ENCODE results near the gene CCDC197.
A peak's percentile ranks its signal among the peaks of the same experiment; 100 is the strongest.

CCDC197 gene

DNA sequence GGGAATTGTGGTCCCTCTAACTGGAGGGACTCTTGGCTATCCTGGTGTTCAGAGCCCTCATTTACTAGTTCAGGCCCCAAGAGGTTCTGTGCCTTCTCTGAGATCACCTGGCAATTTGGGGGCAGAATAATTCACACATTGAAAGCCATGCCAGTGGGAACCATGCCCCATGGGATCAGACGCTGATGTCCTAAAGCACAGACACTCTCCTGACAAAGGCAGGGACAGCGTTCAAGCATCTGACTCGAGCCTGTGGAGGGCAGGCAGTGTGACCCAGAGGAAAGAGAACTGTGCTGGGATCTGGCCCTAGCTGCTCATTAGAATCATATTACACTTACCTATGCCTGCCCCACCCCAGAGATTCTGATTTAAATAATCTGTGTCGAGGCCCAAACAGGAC, 18.4 kb upstream of the CCDC197 start:
- no peak for DNase-seq

DNA sequence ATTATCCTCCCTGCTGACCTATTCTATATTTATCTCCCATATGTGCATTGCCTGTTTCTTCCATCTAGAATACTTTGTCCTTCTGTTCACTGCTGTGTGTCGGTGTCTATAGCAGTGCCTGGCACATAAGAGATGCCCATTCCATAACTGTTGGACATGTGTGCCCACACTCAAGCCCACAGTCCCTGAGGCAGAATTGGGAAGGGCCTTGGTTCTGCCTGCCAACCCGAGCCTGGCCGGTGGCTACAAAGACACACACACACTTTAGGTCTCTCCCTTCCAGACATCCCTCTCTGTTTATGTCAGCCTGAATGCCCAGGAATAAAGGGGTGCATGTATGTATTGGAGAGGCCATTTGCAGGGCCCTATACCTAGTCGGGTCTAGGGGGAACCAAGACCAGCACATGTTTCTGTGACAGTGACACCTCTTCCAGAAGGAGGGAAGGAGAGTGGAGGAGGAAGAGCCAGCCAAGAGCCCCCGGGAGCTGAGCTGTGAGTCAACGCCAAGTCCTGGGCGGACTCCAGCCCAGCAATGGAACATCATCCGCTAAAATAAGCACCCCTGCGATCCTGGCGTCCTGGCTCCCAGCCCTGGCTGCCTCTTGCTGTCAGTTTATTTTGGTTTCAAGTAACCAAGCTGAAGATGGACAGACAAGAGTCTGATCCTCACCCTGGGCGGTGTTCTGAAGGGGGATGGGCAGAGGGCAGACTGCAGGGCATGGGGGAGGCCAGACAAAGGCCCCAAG, 16.5 kb upstream of the CCDC197 start:
- DNase-seq: no peak

DNA sequence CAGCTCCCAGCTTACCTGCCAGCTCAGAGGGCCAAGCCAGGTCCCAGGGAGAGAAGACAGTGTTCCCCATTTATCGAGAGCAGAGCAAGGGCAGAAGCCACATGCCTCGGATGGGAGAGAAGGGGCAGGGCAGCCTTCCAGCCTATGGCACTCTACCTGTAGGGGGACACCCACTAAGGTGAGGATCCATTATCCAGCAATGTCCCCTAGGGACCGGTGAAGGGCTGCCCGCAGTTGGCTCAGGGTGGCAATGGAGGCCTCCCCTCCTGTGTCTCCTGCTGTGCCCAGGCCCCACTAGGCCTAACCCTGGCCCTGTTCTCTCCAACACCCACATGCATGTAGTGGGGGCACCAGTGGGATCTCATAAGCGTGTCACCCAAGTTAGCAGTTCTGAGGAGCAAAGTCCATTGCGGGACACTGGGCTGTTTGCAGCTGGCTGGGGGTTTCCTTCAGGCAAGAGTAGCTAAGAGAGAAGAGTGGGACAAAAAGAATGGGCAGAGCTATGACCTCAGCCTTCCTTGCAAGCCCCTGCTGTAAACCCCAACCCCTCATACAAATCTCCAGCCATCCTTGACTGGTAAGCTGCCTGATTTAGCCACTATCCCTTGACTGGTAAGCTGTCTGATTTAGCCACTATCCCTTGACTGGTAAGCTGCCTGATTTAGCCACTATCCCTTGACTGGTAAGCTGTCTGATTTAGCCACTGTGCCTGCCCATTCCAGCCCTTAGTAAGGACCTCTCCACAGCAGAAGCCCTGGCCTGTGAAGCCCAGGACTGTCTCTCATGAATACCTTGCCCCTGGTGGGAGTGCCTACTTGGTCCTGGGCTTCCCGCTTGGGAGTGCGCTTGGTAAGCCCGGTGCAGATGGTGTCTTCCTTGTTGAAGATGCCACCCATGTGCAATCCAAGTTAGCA, 15.5 kb upstream of the CCDC197 start:
- DNase-seq: no peak

DNA sequence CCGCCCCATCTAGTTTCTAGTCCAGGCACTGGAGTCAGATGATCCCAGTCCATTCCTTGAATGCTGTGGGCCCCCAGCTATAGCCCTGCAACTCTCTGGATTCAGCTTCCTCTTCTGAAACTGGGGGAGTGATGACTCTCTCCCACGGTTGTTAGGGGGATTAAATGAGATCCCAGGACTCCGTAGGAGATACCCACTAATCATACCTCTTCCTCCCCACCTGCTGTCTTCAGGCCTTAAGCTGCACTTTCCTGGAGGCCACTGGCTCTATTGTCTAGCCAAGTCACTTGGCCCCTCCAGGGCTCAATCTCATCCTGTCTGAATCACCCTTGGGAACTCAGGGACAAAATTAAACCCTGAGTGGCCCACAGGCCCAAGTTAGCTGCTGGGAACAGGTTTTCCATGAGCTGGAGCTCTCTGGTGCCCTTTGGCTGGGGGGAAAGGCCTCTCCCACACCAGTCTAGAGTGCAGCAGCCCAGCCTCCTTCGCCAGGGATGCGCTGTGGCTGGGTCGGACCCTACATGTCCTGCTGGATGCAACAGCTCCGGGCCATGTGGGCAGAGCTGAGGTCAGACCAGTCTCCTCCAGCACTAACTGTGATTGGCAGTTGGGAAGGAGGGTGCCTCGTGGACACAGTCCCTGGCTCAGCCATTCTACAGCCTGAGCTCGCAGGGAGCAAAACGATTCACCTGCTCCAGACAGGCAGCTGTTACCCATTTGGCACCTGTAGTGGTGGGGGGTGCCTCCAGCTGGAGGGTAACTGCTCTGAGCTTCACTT, 14.7 kb upstream of the CCDC197 start:
- DNase-seq: no peak

DNA sequence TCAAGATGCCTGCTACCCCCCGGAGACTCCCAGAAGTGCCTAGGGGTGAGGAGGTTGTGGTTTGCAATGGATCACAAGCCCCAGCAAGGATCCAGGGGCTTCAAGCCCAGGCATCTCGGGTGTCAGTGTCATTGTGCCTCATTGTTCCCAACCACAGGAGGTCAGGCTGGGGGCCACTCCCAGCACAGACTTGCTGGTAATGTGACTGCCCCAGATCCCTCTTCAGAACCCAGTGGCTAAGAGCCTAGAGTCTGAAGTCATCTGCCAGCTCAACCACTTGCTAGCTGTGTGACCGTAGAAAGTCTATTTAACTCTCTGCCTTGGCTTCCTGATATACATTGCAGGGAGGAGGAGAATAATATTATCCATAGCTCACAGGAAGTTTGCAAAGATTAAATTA, 13.0 kb upstream of the CCDC197 start:
- peak; percentile 36 for DNase-seq

DNA sequence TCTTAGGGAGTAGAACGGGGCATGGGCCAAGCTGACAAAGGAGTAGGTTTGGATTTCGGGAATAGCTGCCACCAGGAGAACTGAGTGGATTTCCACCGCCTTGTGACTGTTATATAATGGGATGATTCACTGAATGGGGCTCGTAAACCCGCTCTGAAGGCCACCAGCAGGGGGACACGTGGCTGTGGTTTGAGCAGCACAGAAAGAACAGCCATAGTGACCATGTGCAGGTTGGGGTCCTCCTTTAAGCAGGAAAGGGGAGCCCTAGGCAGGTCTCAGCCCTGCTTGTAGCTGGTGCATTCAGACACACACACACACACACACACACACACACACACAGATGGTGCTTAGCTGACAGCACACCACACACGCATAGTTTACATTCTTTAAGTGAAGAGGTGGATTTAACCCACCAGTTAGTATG, 12.1 kb upstream of the CCDC197 start:
- peak; percentile 94 for DNase-seq

DNA sequence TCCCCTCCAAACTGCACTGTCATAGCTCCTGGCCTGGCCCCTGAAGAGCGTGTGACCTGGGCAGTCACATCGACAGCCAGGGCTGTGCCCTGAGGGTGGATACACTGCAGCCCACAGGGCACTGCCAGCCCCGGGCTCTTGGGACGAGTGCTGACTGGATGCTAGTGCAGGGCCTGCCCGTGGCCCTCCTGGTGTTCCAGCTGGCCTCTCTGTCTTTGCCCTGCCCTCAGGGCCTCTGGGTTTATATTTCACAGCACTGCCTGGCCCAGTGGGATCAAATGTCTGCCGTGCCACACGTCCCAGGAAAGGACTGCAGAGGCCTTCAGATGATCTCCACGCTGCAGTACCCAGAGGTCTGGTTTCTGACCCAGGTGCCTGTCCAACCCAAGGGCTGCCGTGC, 10.1 kb upstream of the CCDC197 start:
- DNase-seq: no peak

DNA sequence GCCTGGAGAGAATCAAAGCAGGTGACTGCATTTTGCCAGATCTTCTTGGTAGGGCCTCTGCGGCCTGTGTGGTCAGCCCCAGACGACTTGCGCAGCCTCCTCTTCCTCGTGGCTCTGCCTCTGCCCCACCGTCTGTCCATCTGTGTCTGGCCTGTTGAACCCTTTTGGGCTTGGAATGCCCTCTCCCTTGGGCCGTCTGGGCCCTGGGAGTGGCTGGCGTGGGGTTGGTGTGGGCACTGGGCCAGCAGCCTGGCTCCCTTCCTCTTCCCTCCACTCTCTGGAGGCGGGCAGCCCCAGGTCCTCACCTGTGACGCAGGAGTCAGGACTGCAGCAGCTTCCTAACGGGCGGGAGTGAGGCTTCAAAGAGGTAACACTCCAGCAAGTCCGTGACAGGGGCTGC, 9.7 kb upstream of the CCDC197 start:
- DNase-seq: no peak

DNA sequence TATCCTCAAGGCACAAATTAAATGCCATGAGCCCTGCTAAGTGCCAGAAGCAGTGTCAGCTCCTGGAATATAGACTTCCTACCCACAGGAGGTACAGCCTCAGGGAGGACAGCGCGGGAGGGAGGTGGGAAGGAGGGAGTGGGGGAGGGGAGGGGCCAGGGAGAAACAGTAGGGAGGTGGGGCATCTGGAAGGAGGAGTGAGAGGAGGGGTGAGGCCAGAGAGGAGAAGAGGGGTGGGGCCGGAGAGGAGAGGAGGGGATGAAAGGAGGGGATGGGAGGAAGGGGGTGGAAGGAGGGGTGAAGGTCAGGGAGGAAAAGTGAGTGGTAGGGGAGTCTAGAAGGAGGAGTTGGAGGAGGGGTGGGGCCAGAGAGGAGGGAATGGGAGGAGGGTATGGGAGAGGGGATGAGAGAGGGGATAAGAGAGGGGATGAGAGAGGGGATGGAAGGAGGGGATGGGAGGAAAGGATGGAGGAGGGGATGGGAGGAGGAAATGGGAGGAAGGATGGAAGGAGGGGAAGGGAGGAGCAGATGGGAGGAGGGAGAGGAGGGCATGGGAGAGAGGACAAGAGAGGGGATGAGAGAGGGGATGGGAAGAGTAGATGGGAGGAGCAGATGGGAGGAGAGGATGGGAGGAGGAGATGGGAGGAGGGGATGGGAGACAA, 9.2 kb upstream of the CCDC197 start:
- no peak for DNase-seq

DNA sequence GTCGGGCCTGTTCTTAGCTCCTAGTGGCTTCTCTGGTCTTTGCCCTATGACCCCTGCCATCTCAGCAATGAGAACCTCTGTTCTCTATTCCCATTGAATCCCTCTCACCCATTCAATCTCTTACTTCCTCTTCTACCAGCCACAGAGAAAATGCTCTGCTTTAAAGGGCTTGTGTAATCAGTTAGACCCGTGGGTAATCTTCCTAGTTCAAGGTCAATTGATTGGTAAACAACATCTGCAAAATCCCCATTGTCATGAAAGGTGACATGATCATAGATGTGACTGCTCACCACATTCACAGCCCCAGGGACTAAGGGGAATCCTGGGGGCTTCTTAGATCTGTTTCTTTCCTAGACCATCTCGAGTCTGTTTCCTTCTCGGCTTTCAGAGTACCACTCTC, 7.2 kb upstream of the CCDC197 start:
- DNase-seq: no peak

DNA sequence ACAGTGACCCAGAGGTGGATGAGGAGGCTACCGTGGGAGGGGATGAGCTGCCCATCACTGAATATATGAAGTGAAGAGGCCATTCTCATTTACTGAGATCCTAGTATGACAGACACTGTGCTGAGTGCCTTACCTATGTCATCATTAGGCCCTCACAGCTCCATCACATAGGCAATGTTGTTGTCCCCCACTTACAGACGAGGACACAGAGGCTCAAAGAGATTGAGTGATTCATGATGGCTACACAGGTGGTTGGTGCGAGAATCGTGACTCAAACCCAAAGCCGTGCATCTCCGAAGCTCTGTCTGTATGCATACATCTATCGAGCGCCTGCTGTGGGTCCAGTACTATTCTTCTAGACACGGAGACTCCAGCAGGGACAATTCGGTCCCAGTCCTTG, 5.9 kb upstream of the CCDC197 start:
- DNase-seq: no peak

DNA sequence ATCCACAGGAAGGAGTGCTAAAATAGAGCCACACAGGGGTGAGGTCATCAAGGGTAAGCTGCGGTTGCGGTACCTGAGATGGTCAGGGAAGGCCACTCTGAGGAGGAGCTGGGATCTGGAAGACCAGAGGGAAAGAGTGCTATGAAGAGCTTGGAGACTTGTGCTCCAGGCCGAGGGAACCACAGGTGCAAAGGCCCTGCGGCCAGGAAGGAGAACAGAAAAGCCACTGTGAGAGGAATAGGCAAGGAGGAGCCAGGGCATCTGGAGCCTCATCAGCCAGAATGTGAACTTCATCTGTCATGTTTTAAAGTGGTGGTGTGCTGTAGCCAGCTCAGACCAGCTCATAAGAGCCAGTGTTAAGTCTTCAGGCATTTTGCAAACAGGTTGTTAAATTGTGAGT, 5.5 kb upstream of the CCDC197 start:
- DNase-seq: no peak

DNA sequence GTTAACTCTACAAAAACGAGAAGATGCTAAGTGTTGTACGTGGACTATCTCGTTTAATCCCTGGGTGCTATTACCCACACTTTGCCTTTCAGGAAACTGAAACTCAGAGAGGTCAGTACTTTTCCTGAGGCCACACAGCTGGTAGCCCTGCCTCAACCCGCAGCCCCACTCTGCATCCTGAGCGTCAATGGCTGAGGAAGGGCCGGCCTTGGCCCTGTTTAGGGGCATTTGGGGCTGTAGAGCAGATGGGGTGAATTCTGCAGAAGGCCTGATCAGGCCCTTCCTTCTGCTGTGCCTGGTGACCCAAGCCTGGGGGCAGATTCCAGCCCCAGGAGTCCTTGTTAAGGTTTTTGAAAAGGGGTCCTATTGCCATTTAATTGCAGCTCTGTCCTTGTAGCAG, 3.7 kb upstream of the CCDC197 start:
- DNase-seq: no peak

DNA sequence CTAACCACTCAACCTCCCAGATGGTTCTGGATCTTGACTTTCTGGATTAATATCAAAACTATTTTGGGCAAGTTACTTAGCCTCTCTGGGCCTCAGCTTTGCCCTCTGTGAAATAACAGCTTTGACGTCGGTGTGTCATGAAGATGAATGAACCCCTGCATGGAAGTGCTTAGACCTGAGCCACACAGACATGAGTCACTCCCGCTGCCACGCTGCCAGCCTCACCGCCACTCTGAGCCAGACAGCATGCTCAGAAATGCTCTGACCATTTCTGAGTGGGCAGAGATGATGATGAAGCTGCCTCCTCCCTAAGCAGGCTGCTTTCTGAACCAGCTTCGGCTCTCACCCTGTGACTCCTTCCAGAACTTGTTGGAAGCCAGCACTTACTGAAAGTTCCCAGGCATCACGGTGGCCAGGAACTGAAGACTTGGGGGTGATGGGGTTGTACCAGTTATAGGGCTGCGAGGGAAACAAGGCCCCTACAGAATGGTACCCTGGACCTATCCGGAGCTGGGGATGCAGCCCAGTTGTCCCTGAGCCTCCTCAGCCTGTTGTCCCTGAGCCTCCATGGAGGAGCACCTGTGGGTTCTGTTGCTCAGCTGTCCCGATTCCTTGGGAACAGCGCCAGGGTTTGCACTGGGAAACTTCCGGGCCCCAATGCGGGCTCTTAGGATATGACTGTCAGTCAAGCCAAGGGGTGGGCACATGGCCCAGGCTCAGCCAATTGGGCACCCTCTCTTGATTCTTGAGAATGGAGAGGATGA, 2.0 kb upstream of the CCDC197 start:
- DNase-seq: peak; percentile 72

DNA sequence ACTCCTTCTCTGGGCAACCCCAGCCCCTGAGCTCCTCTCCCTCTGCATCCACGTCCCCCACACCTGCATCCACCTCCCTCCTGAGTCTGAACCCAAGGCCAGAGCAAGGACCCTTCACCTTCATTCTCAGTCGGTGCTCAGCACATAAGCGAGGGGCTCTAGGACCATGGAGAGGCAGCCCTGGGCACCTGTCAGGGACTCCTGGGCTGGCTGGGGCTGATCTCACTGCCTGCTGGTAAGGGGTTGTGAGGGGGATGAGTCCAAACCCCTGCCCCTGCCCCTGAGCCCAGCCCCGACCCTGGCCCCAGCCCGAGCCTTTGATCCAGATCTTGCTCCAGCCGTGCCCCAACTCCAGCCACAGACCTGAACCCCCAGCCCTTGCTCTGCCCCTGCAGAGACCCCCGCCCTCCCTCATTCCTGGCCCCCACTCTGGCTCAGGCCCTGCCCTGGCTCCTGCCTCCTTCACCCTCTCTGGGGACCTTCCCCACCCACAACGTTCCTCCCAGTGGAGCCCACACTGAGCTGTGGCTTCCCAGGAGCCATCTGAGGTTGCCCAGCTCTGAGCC, 888 bp upstream of the CCDC197 start:
- DNase-seq: no peak

DNA sequence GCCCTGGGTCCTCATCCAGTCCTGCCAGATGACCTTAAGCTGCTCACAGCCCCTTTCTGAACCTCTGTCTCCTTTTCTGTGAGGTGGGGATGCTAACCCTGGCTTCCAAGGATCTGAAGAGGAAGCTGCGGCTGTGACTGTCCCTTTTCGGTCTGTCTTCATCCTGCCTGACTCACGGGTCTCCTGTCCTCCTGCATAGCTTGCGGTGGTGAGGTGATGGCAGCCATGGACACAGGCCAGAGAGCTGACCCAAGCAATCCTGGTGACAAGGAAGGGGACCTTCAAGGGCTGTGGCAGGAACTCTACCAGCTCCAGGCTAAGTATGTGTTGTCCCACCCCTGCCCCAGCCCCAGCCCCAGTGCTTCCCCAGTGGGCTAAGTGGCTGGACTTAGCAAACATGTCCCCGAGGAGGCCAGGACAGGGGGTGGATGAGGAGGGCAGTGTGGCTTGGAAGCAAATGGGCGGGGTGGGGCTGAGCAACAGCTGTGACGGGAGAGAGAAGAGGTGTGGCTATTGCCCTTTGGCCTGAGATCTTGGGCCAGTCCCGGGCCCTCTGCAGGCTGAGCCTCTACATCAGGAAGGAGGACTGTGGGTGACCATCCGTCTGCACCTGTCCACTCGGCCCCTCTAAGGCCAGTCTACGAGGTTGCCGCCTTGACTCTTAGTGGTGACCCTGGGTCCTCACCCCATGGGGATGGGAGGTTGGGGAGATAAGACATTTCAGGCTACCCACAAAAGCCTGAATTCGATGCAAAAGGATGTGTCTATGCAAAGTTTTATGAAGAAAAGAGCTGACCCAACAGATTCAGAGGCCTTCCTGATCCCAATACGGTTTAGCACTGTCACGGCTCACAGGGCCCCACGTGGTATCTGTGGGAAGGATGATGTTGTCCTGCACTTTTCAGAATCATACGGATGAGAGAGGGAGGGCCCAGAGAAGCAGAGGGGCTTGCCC, 1.1 kb downstream of the CCDC197 start:
- DNase-seq: no peak

DNA sequence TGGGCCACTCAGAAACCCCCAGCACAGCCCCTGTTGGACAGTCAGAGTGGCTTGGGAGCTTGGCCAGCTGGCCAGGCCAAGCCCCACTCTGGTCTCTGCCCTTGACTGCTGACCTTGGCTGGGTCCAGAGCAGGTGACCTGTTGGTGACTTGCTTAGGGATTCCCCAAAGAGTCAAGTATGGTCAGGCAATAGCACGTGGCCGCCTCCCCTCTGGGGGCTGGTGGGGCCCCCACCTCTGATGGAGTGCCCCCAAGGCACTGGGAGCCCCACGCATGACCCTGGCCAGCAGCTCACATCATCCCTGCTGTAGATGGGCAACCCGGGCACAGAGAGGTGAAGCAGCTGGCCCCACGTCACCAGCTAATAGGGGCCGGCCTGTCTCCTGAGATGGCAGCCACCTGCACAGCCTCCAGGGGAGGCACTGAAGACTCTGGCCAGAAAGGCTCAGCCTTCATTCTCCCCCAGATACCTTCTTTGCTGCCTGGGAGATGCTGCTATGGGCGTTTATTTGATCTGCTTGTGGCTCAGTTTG, 1.8 kb downstream of the CCDC197 start:
- no peak for DNase-seq

DNA sequence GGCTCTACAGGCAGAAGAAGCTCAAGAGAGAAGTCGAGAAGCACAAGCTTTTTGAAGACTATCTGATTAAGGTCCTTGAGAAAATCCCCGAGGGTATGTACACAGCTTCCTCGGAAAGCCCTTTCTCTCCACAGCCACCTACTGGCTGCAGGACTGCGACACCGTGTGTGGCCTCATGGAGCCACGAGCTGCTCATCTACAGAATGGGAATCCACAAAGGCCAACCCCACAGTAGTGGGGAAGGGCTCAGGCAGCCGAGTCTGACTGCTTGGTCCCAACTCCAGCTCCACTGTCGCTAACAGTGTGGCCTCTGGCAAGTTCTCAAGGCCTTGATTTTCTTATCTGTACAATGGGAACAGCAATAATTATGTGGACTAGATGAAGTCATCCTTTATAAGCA, 2.5 kb downstream of the CCDC197 start:
- no peak for DNase-seq

DNA sequence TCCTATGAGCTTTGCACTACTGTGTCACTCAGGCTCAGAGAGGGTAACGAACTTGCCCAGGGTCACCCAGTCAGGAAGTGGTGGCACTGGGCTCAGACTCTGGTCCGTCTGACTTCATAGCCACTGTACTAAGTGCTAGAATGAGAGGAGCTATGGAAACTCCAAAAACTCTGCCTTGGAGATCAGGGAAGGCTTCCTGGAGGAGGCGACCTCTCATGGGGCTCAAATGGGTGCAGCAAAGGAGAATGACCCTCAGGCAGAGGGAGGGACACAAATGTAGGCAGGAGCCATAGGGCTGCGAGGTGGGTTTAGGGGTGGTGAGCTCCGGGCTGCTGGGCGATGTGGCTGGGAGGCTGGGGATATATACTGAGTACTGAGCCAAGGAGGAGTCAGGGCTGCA, 3.2 kb downstream of the CCDC197 start:
- DNase-seq: no peak

DNA sequence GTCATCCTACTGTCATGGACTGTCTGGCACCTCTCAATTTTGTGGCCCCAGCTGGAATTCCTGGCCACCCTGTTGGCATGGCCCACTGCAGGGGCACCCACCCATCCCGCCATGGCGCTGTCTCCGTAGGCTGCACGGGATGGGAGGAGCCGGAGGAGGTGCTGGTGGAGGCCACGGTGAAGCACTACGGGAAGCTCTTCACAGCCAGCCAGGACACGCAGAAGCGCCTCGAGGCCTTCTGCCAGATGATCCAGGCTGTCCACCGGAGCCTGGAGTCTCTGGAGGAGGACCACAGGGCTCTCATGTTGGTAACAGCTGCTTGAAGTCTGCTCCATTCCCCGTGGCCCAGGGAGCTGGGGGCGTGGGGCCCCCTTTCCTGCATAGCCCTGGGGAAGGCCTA, 3.9 kb downstream of the CCDC197 start:
- no peak for DNase-seq

Data from fibroblast of skin of abdomen (primary cell).